Cardiac fibroblast (primary cell): ENCODE results near the gene RO60.

Source experiments
- DNase-seq, 2 donors: peaks; one replicate each; pipeline versions ENCODE4 v3.0.0 to v3.0.0-alpha.2; 2010; ENCODE audit warnings: low read depth in 2 of 2
- H3K4me3 ChIP-seq, 2 donors: replicated peaks in 1 of 2; 1 replicate in 1 of 2; 2 replicates in 1 of 2; pipeline ENCODE4 v1.5.1; 2011; ENCODE audit warnings: low read depth in 2 of 2, low read length in 2 of 2, mild to moderate bottlenecking in 2 of 2, moderate library complexity in 1 of 2
- TF ChIP-seq, protein P1 (sequence below): IDR thresholded peaks from one replicate; pipeline ENCODE4 v1.5.1; 2011; ENCODE audit warnings: low read depth, mild to moderate bottlenecking, low read length, inconsistent platforms

The RO60 gene

GRCh38 chr1:193059282-193060114 is at the start of gene RO60, which contains the start of gene UCHL5:
TSS of gene RO60 (plus strand) at chr1:193059612. CDS start at chr1:193069055, 9,443 bp downstream.
TSS of gene UCHL5 (minus strand) at chr1:193059360. CDS start at chr1:193059260, 100 bp downstream.
- TF ChIP-seq, protein P1, sequence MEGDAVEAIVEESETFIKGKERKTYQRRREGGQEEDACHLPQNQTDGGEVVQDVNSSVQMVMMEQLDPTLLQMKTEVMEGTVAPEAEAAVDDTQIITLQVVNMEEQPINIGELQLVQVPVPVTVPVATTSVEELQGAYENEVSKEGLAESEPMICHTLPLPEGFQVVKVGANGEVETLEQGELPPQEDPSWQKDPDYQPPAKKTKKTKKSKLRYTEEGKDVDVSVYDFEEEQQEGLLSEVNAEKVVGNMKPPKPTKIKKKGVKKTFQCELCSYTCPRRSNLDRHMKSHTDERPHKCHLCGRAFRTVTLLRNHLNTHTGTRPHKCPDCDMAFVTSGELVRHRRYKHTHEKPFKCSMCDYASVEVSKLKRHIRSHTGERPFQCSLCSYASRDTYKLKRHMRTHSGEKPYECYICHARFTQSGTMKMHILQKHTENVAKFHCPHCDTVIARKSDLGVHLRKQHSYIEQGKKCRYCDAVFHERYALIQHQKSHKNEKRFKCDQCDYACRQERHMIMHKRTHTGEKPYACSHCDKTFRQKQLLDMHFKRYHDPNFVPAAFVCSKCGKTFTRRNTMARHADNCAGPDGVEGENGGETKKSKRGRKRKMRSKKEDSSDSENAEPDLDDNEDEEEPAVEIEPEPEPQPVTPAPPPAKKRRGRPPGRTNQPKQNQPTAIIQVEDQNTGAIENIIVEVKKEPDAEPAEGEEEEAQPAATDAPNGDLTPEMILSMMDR, result no peak
- peak; percentile 99 for DNase-seq
- H3K4me3 ChIP-seq, result peak within 1 kb of the TSS; percentile 78 to 97

DNA sequence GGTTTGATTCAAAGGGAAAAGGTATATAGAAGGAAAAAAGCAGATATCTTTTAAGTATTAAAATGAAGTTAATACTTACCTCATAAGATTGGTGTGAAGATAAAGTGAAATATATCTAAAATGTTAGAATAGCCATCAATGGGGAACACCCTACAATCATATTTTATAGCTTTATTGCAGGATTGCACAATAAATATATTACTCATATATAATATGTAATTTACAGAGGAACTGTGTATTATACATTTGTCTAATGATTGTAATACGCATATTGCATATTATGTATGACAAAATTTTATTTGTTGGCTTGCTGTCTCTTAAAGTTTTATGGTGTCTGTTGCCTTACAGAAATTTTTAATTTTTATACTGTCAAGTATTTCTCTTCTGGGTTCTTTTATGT is 48.0 kb upstream of the RO60 start:
- DNase-seq, result no peak
- TF ChIP-seq, protein P1, result no peak
- H3K4me3 ChIP-seq, result no peak overlapping the region

DNA sequence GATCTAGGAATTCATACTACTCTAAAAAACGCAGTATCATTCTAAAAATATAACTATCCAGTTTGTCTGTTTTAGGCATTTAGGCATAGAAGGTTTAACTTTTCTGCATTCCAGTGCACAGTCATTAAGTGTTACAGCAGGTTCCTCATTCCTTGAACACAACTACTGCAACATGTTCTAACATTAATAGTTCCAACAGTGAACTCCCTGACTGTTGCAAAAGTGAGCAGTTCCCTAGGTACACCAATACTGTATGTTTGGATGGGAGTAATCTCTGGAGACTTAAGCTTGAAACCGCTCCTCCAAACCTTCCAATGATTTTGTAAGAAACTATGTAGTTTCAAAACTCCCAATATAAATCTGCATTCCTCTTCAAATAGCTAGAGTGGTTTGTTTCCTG is 46.4 kb upstream of the RO60 start:
- DNase-seq, result peak; percentile 57 to 91
- TF ChIP-seq, protein P1, result no peak
- H3K4me3 ChIP-seq, result no peak overlapping the region

GRCh38 chr1:193013707-193014106 is 45.7 kb upstream of the RO60 start:
- TF ChIP-seq, protein P1, result no peak

DNA sequence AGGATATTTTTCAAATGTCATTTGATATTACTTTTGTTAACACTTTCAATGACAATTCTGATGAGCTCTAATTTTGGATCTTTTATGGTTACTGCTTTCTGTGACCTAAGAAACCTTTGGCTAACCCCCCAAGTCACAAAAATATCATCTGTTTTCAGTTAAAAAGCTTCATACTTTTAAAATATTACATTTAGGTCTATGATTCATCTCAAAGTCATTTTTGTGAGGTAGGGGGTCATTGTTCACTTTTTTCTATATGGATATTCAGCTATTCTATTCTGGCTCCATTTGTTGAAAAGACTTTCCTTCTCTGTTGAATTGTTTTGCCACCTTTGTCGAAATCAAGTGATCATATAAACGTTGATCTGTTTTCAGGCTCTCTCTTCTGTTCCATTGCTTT is 45.0 kb upstream of the RO60 start:
- TF ChIP-seq, protein P1, result no peak
- H3K4me3 ChIP-seq, result no peak overlapping the region
- peak in 1 of 2 donors; percentile 44 for DNase-seq

More at GRCh38 chr1:193013707-193014106, 45.7 kb upstream of the RO60 start:
- peak in 1 of 2 donors; percentile 11 for DNase-seq
- H3K4me3 ChIP-seq, result no peak overlapping the region

DNA sequence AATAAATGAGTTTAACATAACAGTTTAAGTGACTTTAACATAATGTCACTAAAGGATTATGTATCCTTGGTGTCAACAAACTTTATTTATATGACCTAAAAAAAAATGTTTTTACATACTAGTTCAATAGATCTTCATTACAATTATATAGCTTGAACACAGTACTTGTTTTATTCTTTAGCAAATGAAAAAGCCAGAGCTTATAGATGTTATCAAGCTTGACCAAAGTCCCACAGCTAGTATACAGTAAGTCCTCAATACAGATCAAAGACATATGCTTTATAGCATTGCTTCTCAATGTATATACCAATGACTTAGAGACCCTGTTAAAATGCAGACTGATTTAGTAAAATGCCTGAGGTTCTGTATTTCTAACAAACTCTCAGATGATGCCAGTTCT is 42.6 kb upstream of the RO60 start:
- H3K4me3 ChIP-seq, result no peak overlapping the region
- TF ChIP-seq, protein P1, result no peak
- DNase-seq, result no peak
